Retinal pigment epithelial cell (primary cell): ENCODE measurements around the gene MTCL1.

ENCODE experiments used
- DNase-seq: peaks from one replicate; pipeline ENCODE4 v3.0.0-alpha.2; 2010; ENCODE audit warnings: low read depth
- H3K4me3 ChIP-seq: 2 replicates; pipeline ENCODE4 v1.5.1; 2011; ENCODE audit warnings: mild to moderate bottlenecking, low read length, control low read depth, moderate library complexity
- CTCF ChIP-seq: conservative IDR thresholded peaks from 2 replicates; pipeline ENCODE4 v1.5.1; 2011; ENCODE audit warnings: low read depth, low read length, control low read depth, inconsistent platforms

Gene MTCL1

DNA sequence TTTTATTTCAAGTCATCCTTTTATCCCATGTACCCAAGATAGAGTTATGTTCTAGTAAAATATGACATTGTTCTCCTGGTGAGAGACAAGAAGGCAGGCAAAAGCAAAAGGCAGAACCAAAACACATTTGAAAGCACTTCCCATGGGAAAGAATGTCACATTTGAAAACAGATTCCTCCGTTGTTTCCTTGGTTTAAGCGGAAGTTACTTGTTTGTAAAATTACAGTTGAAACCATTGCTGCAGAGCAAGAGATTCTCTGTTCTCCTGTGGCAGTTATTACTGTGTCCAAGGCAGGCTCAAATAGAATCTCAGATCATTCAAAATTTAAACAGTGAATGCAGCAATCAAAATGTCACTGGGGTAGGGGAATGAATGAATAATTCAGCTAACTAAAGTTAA is 149.6 kb downstream of the MTCL1 start:
- no peak overlapping the region for H3K4me3 ChIP-seq
- no peak for DNase-seq
- TF ChIP-seq CTCF = no peak

DNA sequence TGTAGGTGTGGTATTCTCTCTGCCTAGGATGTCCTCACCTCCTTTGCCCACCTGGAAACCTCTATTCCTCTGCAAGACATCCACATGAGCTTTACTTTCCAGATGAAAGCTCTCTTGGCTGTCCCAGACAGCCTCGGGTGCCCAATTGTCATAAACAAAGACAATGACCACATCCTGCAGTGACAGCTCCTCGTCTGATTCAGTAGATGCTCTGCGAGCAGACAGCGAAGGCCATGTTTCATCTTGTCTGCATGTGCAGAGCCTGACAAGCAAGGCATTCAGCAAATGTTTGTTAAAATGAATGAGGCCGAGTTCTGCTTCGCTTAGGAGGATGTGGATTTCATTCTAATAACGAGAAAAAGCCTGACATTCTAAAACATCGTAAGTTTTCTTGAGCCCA is 150.9 kb downstream of the MTCL1 start:
- DNase-seq = no peak
- no peak for TF ChIP-seq CTCF
- H3K4me3 ChIP-seq = no peak overlapping the region

- TF ChIP-seq CTCF = no peak
- DNase-seq = no peak
- no peak overlapping the region for H3K4me3 ChIP-seq
These were observed 151.5 kb downstream of the MTCL1 start for GRCh38 chr18:8856769-8857393.

DNA sequence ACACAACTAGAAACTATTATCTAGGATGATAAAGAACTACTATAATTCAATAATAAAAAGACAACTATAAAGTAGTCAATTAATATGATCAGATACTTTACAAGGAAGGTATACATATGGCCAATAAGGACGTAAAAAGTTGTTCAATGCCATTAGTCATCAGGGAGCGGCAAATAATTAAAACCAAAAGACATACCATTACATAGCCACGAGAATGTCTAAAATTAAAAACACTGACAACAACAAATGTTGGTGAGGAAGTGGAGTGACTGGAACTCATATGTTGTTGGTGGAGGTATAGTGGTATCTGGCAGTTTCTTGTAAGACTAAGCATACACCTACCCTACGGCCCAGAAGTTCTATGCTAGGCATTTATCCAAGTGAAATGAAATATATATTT is 152.4 kb downstream of the MTCL1 start:
- no peak overlapping the region for H3K4me3 ChIP-seq
- TF ChIP-seq CTCF = no peak
- DNase-seq = no peak

- no peak for TF ChIP-seq CTCF
- DNase-seq = peak; percentile 89
- H3K4me3 ChIP-seq = no peak overlapping the region
These were observed 153.6 kb downstream of the MTCL1 start for GRCh38 chr18:8858888-8859511.

- DNase-seq = no peak
- no peak overlapping the region for H3K4me3 ChIP-seq
- TF ChIP-seq CTCF = no peak
These were observed 155.7 kb downstream of the MTCL1 start for GRCh38 chr18:8860845-8861642.
